Urothelium cell line (cell line): ENCODE measurements around the gene C9orf43.

Source experiments
- DNase-seq: peaks from one replicate; pipeline ENCODE4 v3.0.0; 2011; ENCODE audit warnings: low spot score, mixed read lengths
- FAIRE-seq: peaks from 2 replicates; lab custom pipeline; 2011; peaks lifted over from hg19 to GRCh38; lab: Jason Lieb, UNC

C9orf43 gene

DNA sequence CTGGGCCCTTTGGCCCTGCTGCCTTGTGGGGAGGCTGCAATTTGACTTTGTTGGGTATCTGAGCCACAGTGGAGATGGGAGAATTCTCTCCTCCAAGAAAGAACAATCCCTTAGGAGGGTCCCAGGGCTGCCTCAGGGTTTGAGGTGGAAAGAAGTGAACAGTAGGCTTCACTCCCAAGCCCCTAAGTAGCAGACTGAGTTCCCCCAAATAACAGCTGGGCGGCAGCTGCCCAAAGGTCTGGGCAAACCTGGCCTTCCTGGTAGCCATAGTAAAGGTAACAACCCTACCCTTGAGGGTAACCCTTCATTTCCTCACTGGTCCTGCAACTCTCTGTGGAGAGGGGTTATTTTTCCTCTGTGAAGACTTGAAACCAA, 53.7 kb downstream of the C9orf43 start:
- FAIRE-seq (no peak), DNase-seq (no peak)

- DNase-seq (no peak), FAIRE-seq (no peak)
Measured at GRCh38 chr9:113465599-113466140, 55.1 kb downstream of the C9orf43 start.

DNA sequence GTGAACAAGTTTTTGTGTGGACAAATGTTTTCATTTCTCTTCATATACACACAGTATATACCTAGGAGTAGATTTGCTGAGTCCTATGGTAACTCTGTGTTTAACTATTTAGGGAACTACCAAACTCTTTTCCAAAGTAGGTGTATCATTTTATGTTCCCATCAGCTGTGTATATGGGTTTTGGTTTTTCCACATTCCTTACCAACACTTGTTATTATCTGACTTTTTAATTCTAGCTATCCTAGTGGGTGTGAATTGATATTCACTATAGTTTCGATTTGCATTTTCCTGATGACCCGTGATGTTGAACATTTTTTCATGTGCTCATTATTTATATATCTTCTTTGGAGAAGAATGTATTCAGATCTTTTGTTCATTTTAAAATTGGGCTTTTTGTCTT, 56.6 kb downstream of the C9orf43 start:
- DNase-seq: no peak
- no peak for FAIRE-seq

DNA sequence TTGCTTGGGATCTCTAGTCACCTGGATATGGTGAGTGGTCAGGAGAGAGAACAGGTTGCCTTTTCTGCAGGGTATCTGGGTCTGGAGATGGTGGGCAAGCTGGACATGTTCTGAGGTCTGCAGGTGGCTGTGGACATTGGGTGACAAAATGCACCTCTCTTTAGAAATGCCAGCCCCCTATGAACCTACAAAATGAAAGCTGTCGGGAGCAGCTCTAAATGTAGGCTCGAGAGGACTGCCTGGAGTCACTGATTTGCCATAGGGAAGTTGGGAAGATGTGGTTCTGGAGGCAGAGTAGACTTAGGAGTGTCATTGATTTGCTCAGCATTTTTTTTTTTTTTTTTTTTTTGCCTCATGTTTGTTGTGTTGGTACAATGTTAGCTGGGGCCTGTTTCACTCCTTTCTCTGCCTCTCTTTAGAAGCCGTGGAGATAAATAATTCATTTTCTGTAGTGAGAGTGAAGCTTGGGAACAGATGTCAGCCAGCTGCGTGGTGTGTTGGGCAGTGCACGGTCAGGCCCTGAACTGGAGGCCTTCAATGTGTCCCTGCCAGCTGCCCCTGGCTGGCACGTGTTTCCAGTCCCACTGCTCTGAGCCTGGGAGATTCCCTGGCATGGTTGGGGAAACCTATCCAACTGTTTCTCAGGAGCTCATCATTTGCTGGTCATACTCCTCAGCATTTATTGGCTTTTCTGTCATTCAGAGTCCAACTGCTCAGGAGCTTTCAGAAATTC, 58.3 kb downstream of the C9orf43 start:
- FAIRE-seq: no peak

DNA sequence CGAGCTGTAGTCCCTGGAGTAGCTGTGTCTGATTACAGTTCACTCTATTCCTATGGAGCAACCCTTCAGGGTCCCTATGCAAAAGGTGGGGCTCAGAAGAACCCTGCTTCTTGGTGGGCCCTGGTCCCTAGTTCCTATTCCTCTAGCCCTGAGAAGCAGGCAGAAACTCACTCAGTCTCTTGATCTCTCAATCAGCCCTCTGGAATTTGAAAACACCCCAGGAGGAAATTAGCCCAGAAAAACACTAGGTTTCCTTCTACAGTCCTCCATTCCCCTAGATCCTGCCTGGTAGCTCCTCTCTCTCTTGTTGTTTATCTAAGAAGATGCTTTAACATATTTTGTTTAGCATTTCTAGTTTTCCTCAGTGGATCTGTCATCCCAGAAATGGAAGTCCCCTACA, 60.6 kb downstream of the C9orf43 start:
- DNase-seq: no peak
- FAIRE-seq: no peak

More for the DNA sequence above, 58.3 kb downstream of the C9orf43 start:
- DNase-seq: no peak

- FAIRE-seq: no peak
- no peak for DNase-seq
Measured at GRCh38 chr9:113471566-113471965, 61.0 kb downstream of the C9orf43 start.

DNA sequence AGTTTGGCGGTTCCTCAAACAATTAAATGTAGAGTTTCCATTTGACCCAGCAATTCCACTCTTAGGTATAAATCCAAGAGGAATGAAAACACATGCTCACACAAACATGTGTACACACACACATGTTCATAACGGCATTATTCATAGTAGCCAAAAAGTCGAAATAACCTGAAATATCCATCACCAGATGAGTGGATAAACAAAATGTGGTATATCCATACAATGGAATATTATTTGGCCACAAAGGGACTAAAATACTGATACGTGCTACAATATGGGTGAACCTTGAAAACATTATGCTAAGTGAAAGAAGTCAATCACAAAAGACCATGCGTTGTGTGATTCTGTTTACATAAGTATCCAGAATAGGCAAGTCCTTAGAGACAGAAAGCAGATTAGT, 61.7 kb downstream of the C9orf43 start:
- DNase-seq (no peak), FAIRE-seq (no peak)

DNA sequence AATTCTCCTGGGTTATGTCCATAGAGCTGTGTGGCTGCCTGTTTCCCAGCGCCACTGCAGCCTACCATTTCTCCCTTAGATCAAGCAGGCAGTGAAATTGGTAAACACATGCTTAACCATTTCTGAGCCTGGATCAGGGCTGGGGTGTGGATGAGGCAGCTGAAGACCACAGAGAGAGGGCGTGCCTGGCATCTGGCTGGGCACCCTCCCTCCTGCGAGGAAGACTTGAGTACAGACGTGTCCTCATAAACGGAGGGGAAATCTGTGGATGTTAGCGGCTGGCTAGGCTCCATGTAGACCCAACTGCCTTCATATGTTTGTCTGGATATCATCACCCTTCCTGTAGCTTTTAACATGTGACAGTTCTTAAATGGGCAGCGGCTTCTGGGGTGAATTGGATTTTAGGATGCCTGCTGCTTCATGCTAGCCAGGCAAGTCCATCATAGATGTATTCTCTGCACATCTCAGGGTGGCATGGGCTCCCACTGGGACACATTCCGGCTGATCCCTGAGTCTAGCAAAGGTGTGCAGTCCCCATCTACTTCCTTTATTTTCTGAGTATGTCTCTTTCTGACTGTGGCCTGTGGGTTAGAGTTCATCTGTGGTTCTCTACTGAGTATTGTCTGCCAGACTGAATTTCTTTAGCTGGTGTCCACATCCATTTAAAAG, 63.9 kb downstream of the C9orf43 start:
- FAIRE-seq (no peak), DNase-seq (no peak)

DNA sequence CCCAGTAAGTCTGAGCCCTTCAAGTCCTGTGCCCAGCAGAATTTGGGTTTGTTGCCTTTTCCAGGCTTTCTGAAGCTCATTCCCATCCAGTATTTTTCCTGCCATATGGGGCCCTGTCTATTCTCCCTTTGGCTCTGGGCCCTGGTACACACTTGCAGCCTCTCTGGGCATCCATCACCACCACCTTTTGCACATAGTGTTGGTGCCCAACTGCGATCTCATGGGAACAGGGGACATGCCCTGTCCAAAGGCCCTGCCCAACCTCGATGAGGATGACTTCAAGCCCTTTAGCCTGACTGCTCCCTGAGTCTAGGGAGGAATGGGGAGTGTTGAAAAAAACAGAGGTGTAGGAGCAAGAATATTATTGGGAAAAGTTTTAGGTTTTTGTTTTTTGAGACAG, 64.5 kb downstream of the C9orf43 start:
- FAIRE-seq: no peak
- DNase-seq: no peak

DNA sequence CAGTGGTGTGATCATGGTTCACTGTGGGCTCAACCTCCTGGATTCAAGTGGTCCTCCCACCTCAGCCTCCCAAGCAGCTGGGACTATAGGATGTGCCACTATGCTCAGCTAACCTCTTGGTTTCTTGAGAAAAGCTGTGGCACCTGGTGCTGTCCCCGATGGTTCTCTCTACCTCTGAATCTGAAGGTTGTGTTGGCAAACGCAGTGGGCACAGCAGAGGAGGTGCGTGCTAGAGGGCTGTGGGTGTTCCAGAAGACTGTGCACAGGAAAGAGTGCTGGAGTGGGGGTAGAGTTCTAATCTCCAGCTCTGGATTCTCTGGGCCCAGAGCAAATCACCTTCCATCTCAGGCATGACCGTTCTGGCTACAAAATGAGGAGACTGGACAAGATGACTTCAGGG, 65.4 kb downstream of the C9orf43 start:
- no peak for DNase-seq
- no peak for FAIRE-seq

GRCh38 chr9:113476511-113476916, 66.0 kb downstream of the C9orf43 start:
- DNase-seq (no peak), FAIRE-seq (no peak)

DNA sequence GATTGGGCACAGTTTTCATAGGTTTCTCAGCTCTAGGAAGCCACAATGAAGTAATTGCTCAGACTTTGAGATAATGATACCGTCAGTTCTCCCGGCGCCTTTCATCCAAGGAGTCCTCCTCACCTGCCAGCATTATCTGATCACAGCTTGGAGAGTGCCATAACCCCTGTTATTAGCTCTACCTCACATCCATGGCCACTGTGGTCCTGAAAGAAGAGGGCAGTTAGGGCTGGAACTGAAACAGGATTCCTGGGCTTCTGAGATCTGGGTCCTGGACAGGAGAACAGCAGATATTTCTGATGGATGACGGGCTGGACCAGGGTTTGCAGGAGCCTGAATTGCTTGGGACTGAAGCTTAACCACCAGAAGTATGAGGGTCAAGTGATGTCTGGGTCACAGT, 66.5 kb downstream of the C9orf43 start:
- no peak for DNase-seq
- FAIRE-seq: no peak

DNA sequence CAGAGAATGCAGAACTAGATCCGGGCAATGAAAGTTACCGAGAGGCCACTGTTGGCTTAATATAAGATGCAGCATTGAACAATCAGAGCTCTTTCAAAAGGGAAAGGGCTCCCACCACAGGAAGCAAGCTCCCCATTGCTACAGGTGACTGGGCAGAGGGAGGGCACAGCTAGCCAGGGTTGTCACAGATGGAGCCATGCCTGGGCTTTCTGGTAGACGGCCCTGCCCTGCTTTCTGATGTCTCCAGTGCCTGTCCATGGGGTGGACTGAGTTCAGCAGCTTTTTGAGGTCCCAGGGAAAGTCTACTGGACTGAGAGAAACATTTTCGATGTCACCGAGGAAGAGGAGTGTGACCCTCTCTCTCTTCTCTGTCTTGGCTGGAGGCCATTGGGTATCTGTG, 67.1 kb downstream of the C9orf43 start:
- no peak for FAIRE-seq

DNA sequence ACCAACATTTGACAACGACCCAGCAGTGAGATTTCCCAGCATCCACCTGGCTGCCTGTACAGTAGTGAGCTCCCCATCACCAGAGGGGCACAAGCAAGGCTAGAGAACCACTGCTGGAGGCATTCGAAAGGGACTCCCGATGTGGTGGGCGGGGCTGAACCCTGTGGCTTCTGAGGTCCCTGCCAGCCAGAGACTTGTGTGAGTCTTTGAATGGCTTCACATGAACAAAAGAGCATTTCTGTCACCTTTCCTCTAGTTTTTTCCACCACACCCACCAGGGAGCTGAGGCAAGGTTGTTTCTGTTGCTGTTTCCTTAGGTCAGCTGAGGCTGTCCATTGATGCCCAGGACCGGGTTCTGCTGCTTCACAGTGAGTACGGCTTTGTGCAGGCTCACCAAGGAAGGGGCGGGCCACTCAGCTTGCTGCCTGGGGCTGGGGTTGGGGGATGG, 68.7 kb downstream of the C9orf43 start:
- DNase-seq (no peak), FAIRE-seq (no peak)

More for the DNA sequence above, 67.1 kb downstream of the C9orf43 start:
- DNase-seq: no peak
